A549 (cell line): ENCODE data around the gene PRKD1. TPM values are rescaled to one million over a fixed set of nuclear protein-coding genes. Genes with fewer than 3 reads are reported as not detected.

Source experiments
- ATAC-seq, 2 experiments: fragments of 200-7000 bp in 1 of 2; fragments of >200 bp in 1 of 2; cut with Nextera tagmentation in 1 of 2; cut with Tn5 transposase in 1 of 2; 3 replicates each; pipeline versions ENCODE4 v1.8.0 to v1.9.1; 2018 to 2020; ENCODE audit warnings: mild to moderate bottlenecking in 1 of 2, moderate library complexity in 1 of 2
- CTCF ChIA-PET: fragments of 300-600 bp; sonication (Branson Sonifier 250); formaldehyde crosslinking; extraction: SDS; loops from one replicate; lab custom pipeline; 2021; ENCODE audit warnings: antibody characterized with exemption, inconsistent platforms; lab: Yijun Ruan, JAX
- POLR2A ChIA-PET: fragments of 350-600 bp; formaldehyde crosslinking; extraction: SDS; loops from one replicate; lab custom pipeline; 2021; ENCODE audit warnings: antibody characterized with exemption, inconsistent platforms; lab: Yijun Ruan, JAX
- DNase-seq, 2 experiments: peaks; one replicate each; pipeline versions ENCODE4 v3.0.0 to v3.0.0-alpha.2; 2011 to 2016; ENCODE audit warnings: low read depth in 1 of 2, low spot score in 1 of 2
- FAIRE-seq: peaks from 2 replicates; lab custom pipeline; 2011; peaks lifted over from hg19 to GRCh38; lab: Jason Lieb, UNC
- H3K27ac ChIP-seq, 2 experiments: fragments of >200 bp; sonication (Bioruptor Twin); formaldehyde crosslinking; 3 replicates each; pipeline ENCODE4 v1.5.1; 2016 to 2017
- H3K4me1 ChIP-seq: fragments of >200 bp; sonication (Bioruptor Twin); formaldehyde crosslinking; 3 replicates; pipeline ENCODE4 v1.6.1; 2016
- H3K4me2 ChIP-seq: fragments of >200 bp; sonication (Bioruptor Twin); formaldehyde crosslinking; 3 replicates; pipeline ENCODE4 v1.6.1; 2016
- H3K4me3 ChIP-seq: fragments of >200 bp; sonication (Bioruptor Twin); formaldehyde crosslinking; 3 replicates; pipeline ENCODE4 v1.5.1; 2016
- H3K9me3 ChIP-seq: fragments of >200 bp; sonication (Bioruptor Twin); formaldehyde crosslinking; 3 replicates; pipeline ENCODE4 v1.6.1; 2016
- ATOH8 ChIP-seq: fragments of 250-450 bp; sonication (Bioruptor Pico); IDR thresholded peaks from 2 replicates; pipeline ENCODE4 v1.5.0; 2020; ENCODE audit warnings: low read depth, mild to moderate bottlenecking, moderate library complexity
- BHLHE40 ChIP-seq: IDR thresholded peaks from 2 replicates; pipeline ENCODE4 v1.6.1; 2012; ENCODE audit warnings: low read depth, low read length, inconsistent platforms
- CTCF ChIP-seq: fragments of >200 bp; sonication (Bioruptor Twin); formaldehyde crosslinking; IDR thresholded peaks from 3 replicates; pipeline ENCODE4 v1.5.1; 2016
- GATA3 ChIP-seq: IDR thresholded peaks from 2 replicates; pipeline ENCODE4 v1.6.1; 2012; ENCODE audit warnings: borderline replicate concordance
- HMGXB4 ChIP-seq: fragments of 250-450 bp; sonication (Bioruptor Pico); IDR thresholded peaks from 2 replicates; pipeline ENCODE4 v1.5.0; 2021; ENCODE audit warnings: mild to moderate bottlenecking, moderate library complexity, borderline replicate concordance
- HOXB5 ChIP-seq: fragments of 250-450 bp; sonication (Bioruptor Pico); IDR thresholded peaks from 2 replicates; pipeline ENCODE4 v1.5.0; 2020; ENCODE audit warnings: mild to moderate bottlenecking, moderate library complexity
- JUNB ChIP-seq: fragments of >200 bp; sonication (Bioruptor Twin); formaldehyde crosslinking; IDR thresholded peaks from 2 replicates; pipeline ENCODE4 v1.6.1; 2016
- MAZ ChIP-seq: fragments of 150-350 bp; IDR thresholded peaks from 2 replicates; pipeline ENCODE4 v1.6.1; 2014; ENCODE audit warnings: antibody characterized with exemption, low read depth, low read length, borderline replicate concordance
- MYC ChIP-seq: IDR thresholded peaks from 2 replicates; pipeline ENCODE4 v1.6.1; 2012; ENCODE audit warnings: mild to moderate bottlenecking, inconsistent platforms, low read length, improper control_type of control experiment, borderline replicate concordance
- NR3C1 ChIP-seq: fragments of >200 bp; sonication (Bioruptor Twin); formaldehyde crosslinking; IDR thresholded peaks from 3 replicates; pipeline ENCODE4 v1.6.1; 2017
- PHF8 ChIP-seq: fragments of 200-600 bp; sonication (generic); IDR thresholded peaks from 2 replicates; pipeline ENCODE4 v1.6.1; 2016; ENCODE audit warnings: low read depth, mild to moderate bottlenecking, antibody characterized with exemption, moderate library complexity, borderline replicate concordance
- RAD21 ChIP-seq, 2 experiments: fragments of >200 bp in 1 of 2; sonication (Bioruptor Twin) in 1 of 2; formaldehyde crosslinking in 1 of 2; IDR thresholded peaks in 1 of 2; conservative IDR thresholded peaks in 1 of 2; 2 replicates in 1 of 2; 3 replicates in 1 of 2; pipeline ENCODE4 v1.6.1; 2012 to 2018; ENCODE audit warnings: inconsistent platforms in 1 of 2
- SMC3 ChIP-seq: fragments of >200 bp; sonication (Bioruptor Twin); formaldehyde crosslinking; IDR thresholded peaks from 3 replicates; pipeline ENCODE4 v1.6.1; 2018; ENCODE audit warnings: inconsistent platforms
- SREBF2 ChIP-seq: fragments of 450-650 bp; IDR thresholded peaks from 2 replicates; pipeline ENCODE4 v1.6.1; 2014; ENCODE audit warnings: mild to moderate bottlenecking, moderate library complexity
- TFCP2L1 ChIP-seq: fragments of 250-450 bp; sonication (Bioruptor Pico); IDR thresholded peaks from 2 replicates; pipeline ENCODE4 v1.5.0; 2021; ENCODE audit warnings: mild to moderate bottlenecking
- USF2 ChIP-seq: fragments of 450-650 bp; IDR thresholded peaks from 2 replicates; pipeline ENCODE4 v1.6.1; 2014; ENCODE audit warnings: antibody characterized with exemption
- ZFP36 ChIP-seq: fragments of 450-650 bp; IDR thresholded peaks from 2 replicates; pipeline ENCODE4 v1.6.1; 2014; ENCODE audit warnings: borderline replicate concordance; ENCODE audit not compliant: partially characterized antibody
- WGBS: methylation state at CpG from one replicate; pipeline ENCODE4 v1.1.6; 2017; ENCODE audit errors: missing lambda C conversion rate; 5-methylcytosine and 5-hydroxymethylcytosine counted together
- polyA plus RNA-seq, 4 experiments: library from polyadenylated mRNA; depleted of rRNA in 3 of 4; stranded (reverse); fragments of >200 nt; fragmentation: RNase III in 1 of 4; extraction: RNeasy Plus Mini Kit Qiagen cat#74134 plus additional on column Dnase treatment in 1 of 4; gene quantifications; 2 replicates in 3 of 4; 3 replicates in 1 of 4; pipeline ENCODE4 v1.2.3, GENCODE V29; 2011 to 2017

The PRKD1 gene
- polyA plus RNA-seq, 2 of the 4 experiments (the other 2 are of a cell fraction) = 3.0 to 7.8 TPM

- no peak for TF ChIP-seq JUNB
- TF ChIP-seq USF2 = no peak
- no peak for TF ChIP-seq MYC
- TF ChIP-seq BHLHE40 = no peak
- no peak for TF ChIP-seq PHF8
- TF ChIP-seq HOXB5 (CRISPR knock-in tag) = no peak
- TF ChIP-seq TFCP2L1 (CRISPR knock-in tag) = no peak
- TF ChIP-seq ZFP36 = no peak
- no peak for TF ChIP-seq HMGXB4
- no peak for TF ChIP-seq MAZ
- no peak for TF ChIP-seq SREBF2
- TF ChIP-seq GATA3 = no peak
- Histone ChIP-seq H3K4me2 (no peak overlapping the region), H3K4me3 (no peak overlapping the region), H3K27ac (no peak overlapping the region), H3K9me3 (no peaks in the 10 kb centered on the region), H3K4me1 (peaks cover 12% of the 10 kb centered on the region; the same call in 2 of the 3 replicates)
- DNase-seq = no peak
- FAIRE-seq = no peak
- CTCF ChIA-PET = interaction anchor here (0.7 to 1.3 kb wide), 2 partner anchors 33 to 455 kb away, joined by 3 read pairs; no protein-coding TSS in a partner anchor
- POLR2A ChIA-PET = no interaction called here
- ATAC-seq = no peak
- WGBS = 63% methylated on average over 6 of the region's 6 CpGs
Measured at GRCh38 chr14:29759521-29760340, 167.9 kb downstream of the PRKD1 start.

- H3K4me3 ChIP-seq = no peak overlapping the region
- no peak overlapping the region for H3K27ac ChIP-seq
- ATAC-seq (no peak), DNase-seq (no peak), FAIRE-seq (no peak)
- H3K4me1 ChIP-seq = peaks cover 15% of the 10 kb centered on the region; the same call in 2 of the 3 replicates
- WGBS = 45% methylated on average over 3 of the region's 3 CpGs
- ChIA-PET POLR2A (no interaction called here), CTCF (no interaction called here)
- H3K4me2 ChIP-seq = no peak overlapping the region
- TF ChIP-seq SMC3 (no peak), NR3C1 (no peak), CTCF (no peak), RAD21 (conservative IDR thresholded peaks at IDR 0.05 in 1 of 2, IDR thresholded peaks at IDR 0.05 in 1 of 2) (no peak), JUNB (no peak), ATOH8 (CRISPR knock-in tag) (no peak)
- H3K9me3 ChIP-seq = no peaks in the 10 kb centered on the region
Measured at GRCh38 chr14:29757711-29758233, 169.9 kb downstream of the PRKD1 start.
